ENCODE results near the gene ZBTB20.

DNA sequence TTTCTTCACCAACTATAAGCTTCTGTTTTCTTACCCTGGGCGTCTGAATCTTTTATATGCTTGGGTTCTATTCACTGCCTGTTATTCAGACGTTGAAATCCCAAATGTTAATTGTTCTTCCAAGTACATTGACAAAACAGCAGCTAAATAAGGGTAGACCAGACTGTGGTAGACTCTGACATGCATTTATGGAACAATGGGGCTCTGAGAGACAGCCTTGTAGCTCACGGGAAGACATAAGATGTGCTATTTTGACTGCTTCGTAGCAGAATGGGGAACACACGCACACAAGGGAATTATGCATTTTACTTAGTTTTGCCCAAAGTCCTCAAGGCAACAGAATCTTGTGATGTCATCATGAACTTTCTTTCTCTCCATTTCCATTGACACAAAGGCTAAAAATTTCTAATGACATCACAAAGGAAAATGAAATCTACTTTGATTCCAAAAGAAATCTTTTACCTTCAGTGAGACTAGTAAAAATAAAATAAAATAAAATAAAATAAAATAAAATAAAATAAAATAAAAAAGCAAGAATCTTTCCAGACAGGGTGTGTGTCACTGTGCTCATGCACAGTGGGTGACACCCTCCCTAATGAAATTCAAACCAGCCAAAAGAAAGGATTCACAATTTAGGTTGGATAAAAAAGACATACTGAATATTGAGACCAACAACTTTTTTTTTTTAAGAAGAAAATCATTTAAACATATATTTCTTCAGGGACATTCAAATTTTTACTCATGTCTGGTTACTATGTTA is 346.6 kb downstream of the ZBTB20 start:
- TF ChIP-seq, protein P1, sequence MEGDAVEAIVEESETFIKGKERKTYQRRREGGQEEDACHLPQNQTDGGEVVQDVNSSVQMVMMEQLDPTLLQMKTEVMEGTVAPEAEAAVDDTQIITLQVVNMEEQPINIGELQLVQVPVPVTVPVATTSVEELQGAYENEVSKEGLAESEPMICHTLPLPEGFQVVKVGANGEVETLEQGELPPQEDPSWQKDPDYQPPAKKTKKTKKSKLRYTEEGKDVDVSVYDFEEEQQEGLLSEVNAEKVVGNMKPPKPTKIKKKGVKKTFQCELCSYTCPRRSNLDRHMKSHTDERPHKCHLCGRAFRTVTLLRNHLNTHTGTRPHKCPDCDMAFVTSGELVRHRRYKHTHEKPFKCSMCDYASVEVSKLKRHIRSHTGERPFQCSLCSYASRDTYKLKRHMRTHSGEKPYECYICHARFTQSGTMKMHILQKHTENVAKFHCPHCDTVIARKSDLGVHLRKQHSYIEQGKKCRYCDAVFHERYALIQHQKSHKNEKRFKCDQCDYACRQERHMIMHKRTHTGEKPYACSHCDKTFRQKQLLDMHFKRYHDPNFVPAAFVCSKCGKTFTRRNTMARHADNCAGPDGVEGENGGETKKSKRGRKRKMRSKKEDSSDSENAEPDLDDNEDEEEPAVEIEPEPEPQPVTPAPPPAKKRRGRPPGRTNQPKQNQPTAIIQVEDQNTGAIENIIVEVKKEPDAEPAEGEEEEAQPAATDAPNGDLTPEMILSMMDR (IDR thresholded peaks at IDR 0.05; ENCODE audit: low read length): no peak
- no peak for TF ChIP-seq EZH2phosphoT487 (IDR thresholded peaks at IDR 0.05; ENCODE audit: low read length)
- no peak for TF ChIP-seq EZH2 (optimal IDR thresholded peaks at IDR 0.05; ENCODE audit: low read depth, low read length)

All from MM.1S (cell line).